CMK (cell line): Measurements from ENCODE around the gene PRKCE.

Source experiments
- DNase-seq: peaks from one replicate; pipeline ENCODE4 v3.0.0-alpha.2; 2010; ENCODE audit warnings: low read depth

The PRKCE gene

DNA sequence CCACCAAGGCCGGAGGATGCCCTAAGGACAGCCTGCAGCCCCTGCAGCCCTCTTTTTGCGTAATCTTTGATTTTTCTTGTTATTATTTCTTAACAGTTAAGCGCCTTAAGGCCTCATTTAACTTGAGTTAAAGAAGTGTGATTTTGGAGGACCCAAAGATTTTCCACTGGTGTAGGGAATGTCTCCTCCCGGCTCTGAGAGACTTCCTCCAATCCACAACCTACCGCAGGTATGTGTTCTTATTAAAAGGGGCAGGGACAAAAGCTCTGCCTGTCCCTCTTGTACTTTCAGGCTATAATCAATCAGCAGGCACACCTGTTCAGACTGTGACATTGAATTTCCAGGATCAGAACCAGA lies 285.1 kb downstream of the PRKCE start:
- no peak for DNase-seq

GRCh38 chr2:45937990-45938389 lies 286.5 kb downstream of the PRKCE start:
- DNase-seq, result no peak

- DNase-seq, result no peak
These were observed 287.4 kb downstream of the PRKCE start for GRCh38 chr2:45938649-45939511.

DNA sequence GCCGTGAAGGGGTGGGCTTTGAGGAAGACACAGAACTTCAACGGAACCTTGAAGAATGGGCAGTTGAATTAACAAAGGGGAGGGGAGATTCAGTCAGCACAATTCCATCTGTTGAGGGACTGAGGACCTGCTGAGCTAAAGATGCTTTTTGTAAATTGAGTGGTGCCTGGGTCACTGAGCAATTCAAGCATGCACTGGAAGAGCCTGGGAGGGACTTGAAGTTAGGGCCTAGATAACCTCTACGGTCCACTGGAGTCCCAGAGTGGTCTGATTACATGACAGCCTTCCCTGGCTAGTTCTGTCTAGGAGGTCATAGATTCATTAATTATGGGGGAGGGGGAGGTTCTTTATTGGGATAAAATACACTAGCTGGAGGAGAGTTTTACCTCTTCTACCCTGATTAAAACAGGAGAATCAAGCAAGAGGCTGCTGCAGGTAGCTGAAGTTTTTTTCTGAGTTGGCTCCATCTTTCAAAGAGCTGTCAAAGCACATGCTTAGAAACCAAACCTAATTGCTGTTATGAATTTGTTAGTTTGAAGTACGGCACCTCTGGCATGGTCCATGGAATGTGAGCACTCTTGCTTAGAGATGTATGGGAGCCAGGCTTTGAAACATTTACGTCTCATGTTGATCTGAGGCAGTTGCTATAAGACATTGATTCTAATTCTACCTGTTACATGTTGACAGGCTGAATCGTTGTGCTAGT lies 290.2 kb downstream of the PRKCE start:
- DNase-seq, result no peak

DNA sequence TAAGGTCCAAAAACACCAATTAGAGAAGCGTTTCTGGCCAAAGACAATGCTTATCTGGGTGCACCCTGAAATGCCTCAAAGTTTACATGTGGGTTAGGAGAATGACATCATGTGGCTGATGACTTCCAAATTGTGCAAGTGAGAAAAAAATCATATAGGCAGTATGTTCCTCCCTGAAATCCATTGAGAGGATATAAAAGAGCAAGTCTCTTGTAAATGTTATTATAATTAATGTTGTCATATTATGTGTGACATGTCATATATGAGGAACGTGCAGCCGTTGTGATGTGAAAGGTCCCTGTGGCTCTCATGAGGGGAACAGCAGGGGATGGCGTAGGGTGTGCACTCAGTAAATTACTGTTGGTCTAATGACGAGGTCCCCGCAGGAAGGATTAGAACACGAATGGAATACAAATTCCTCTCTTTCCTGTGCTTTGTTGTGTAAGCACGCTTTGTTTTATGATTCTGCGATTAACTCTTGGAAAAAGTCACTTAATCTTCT lies 290.8 kb downstream of the PRKCE start:
- DNase-seq, result no peak

- DNase-seq, result no peak
These were observed 292.0 kb downstream of the PRKCE start for GRCh38 chr2:45943219-45944044.

DNA sequence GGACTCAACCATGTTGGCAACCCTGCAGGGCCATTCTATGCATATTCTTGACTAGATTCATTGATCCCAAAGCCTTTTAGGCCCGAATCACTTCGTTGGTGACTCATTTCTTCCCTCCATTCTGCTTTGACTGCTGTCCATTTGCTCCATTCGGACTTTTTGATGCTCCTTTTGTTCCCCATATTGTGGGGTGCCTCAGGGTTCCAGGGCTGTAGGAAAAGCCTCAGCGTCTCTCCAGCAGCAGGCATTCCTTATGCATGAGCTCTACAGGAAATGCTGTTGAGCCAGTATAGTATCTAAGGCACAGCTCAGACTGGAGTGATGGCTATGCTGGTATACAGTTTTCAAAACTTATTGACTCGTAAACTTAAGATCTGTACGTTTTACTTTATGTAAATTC lies 292.6 kb downstream of the PRKCE start:
- DNase-seq, result no peak

- DNase-seq, result no peak
These were observed 293.8 kb downstream of the PRKCE start for GRCh38 chr2:45945302-45945717.

DNA sequence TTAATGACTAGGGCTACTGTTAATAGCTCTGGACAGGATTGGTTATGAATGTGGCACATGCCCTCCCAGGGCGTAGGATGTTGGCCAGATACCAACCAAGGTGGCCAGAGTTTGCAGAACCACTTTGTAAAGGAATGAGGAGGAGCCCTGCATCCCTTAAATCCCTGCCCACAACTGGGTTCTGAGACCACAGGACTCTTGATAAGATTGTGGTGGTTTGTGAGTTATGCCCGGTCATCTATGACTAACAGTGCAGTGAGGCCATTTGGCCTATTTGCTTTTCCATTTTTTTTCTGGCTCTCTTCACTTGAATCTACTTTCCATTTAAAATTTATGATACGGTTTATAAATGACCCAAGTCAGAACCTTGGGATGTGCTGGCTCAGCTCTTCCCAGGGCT lies 294.5 kb downstream of the PRKCE start:
- no peak for DNase-seq

DNA sequence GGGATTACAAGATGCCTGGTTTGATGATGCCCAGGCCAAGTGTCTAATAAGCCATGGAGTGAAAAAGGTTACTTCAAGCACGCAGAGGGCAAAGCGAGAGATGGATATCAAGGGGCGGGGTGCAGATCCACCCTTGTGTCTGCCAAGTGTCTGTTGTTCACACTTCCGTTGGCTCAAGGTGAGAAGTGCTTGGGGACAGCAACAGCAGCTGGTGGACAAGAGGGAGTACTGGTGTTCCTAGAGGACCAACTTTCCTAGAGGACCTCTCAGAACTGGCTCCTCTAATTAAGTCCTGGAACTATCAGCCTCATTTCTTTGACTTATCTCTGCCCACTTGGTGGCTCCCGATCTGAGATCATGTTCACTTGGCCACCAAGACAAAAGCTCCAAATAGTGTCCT lies 299.1 kb downstream of the PRKCE start:
- DNase-seq, result no peak

DNA sequence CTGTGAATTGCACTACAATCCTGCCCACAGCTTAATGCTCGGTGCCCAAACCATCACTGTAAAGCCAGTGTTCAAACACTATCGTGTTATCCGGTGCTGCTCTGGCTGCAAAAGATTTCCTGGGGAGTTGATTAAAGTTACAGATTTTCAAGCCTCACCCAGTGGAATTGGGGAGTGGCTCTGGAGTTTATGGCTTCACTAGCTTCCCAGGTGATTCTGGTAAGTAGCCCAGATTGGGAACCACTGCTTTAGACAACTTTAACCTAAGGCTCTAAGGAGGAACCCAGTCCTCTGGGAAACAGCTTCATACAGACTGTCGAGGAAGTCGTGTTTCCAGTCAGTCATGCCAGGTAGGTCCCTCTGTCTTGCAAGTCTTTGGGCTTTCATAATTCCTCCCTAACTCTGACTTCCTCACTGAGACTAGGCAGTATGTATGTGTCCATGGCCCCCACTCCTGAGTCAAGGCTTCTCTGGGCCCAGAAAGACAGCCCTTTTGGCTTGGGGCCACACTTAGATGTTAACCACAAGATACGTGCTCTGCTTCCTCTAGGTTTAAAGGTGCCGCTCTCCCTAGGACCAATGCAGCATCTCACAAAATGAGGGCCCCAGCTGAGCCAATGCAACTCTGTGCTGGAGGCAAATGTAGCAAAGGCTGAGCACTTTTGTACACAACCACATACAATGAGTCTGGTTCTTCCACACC lies 299.7 kb downstream of the PRKCE start:
- DNase-seq, result no peak

DNA sequence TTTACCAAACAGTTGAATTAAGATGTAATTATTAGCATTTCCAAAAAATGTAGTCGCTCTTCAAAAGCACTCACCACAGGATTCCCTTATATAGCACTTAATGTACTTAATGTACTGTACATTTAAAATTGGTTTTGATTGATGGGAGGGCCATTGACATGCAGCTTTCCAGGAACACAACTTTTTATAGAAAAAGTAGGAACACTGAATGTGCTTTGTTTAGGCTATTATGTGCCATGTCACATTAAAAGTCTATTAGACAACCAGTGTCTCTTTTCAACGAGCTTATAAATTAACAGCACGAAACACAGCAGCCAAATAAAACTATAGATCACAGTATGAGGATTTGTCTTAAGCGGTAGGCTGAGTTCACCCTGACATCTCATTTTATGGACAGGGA lies 301.1 kb downstream of the PRKCE start:
- DNase-seq, result no peak

DNA sequence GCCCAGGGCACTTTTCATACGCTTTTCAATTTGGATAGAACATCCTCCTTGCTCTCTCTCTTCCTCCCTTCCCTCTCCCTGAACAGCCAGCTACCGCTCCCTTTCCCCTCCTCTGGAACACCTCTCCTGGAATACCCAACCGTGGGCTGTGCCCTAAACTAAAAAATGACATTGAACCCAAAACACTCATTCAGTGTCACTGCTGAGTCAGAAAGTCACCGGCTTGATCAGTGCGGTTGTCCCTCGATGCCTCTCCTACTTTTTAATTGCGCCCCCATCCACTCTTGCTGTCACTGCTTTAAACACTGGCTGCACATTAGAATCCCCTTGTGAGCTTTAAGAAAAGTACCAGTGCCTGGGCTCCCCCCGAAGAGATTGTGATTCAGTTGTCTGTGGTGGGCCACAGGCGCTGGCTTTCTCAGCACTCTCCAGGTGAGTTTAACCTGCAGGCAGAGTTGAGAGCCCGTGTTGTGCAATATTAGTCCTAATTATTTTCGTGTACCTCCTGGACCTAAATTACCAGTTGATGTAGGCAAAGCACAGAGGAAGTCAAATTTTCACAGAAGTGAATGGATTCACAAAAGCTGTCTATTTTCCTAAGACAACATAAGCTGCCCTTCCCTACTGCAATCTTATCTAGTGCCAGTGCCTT lies 302.0 kb downstream of the PRKCE start:
- DNase-seq, result no peak

DNA sequence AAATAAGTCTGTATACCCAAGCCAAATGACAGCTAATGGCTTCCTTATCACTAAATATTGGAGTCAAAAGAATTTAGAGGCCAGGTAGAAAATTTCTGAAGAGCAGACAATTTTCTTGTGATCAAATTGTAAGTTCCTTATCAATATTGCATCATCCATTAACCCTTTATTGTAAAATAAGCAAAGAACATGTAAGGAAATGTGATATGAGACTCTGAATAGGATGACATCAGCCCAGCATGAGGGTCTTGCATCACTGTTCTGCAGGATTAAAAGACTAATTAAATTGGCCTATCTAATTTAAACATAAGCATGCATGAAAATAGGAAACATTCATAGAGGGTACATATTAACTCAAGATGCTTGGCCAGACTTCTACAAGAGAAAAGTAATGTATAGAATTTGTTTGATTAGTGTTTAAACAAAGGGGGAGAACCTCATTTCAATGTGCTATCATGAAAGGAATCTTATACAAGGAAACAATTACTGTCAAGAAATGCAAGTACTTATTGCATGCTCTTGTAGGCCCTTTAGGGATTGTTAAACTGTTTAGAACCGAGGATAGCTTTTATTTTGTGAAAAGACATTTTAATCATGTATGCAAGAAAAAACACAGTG lies 302.9 kb downstream of the PRKCE start:
- no peak for DNase-seq

DNA sequence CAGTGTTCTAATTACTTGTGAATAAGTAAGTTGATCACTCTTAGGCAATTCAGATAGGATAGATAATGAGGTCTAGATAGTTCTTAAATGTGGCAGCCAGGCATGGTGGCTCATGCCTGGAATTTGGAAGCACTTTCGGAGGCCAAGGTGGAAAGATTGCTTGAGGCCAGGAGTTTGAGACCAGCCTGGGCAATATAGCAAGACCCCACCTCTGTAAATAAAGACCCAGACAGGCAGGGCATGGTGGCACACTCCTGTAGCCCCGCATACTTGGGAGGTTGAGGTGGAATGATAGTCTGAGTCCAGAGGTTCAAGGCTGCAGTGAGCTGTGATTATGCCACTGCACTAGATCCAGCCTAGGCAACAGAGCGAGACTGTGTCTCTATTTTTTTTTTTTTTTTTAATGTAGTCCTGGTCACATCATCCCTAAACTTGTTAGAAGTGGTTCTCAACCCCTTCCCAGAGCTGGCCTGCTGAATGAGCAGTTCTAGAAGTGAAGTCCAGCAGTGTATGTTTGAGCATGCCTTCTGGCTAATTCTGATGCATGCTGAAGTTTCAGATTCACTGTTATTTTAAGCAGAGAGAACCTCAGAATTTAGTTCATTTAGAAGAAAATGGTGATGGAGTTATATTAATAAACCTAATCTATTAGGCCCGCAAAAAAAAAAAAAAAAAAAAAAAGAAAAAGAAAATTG lies 306.2 kb downstream of the PRKCE start:
- no peak for DNase-seq

GRCh38 chr2:45960057-45960863 lies 308.8 kb downstream of the PRKCE start:
- no peak for DNase-seq

DNA sequence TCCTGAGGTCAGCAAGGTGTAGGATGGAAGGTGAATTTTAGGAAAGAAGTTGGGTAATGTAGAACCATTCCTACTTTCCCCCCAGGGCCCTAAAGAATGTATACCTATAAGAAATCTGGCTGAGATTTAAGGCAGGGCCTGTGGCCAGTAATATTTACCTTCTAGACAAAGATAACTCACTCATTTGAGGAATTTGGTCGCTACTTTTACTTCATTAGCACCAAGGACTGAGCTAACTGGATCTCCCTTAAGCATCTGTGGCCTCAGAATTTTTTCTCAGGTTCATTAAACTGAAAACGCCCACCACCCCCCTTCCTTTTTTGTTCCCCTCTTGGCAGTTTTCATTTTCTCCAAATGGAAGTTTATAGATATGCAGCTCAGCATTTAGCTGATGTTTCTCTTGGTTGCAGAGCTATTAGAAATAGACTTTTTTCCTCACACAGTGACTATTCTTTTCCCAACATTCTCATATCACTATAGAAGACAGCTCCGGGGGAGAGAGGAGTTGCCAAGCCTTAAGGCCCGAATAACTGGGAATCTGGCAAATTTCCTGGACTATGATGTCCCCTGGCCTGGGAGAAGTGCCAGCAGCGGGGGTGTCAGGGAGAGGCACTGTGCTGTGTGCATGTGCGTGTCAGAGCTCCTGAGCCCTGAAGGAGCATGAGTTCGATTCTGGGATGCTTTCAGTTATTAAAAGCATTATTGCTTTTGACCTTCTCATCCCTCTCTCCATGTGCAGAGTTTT lies 310.9 kb downstream of the PRKCE start:
- DNase-seq, result no peak

GRCh38 chr2:45963816-45964215 lies 312.3 kb downstream of the PRKCE start:
- DNase-seq, result no peak
